ENCODE results near the gene MC1R.
"Not testable (repeated sequence)": the region's sequence is repeated elsewhere in the genome, so short reads cannot be mapped to it uniquely, and the experiment has no call there.

Gene MC1R

DNA sequence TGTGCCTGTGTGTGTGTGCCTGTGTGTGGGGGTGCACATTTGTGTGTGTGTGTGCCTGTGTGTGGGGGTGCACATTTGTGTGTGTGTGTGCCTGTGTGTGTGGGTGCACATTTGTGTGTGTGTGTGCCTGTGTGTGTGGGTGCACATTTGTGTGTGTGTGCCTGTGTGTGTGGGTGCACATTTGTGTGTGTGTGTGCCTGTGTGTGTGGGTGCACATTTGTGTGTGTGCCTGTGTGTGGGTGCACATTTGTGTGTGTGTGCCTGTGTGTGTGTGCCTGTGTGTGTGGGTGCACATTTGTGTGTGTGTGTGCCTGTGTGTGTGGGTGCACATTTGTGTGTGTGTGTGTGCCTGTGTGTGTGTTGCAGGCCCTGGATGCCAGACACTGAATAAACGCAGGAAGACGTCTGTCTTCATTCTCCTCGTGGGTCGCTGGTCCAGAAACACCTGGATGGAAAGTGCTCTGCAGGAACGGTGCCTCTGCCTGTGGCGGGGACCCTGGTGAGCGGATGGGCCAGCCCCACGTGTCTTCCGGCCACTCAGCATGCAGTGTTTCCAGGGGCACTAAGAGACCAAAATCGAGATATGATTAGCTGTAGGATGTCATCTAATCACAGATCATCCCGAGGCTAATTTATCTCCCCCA is 3.9 kb upstream of the MC1R start:
- not testable (repeated sequence) for DNase-seq (ENCODE audit: low read depth)

DNA sequence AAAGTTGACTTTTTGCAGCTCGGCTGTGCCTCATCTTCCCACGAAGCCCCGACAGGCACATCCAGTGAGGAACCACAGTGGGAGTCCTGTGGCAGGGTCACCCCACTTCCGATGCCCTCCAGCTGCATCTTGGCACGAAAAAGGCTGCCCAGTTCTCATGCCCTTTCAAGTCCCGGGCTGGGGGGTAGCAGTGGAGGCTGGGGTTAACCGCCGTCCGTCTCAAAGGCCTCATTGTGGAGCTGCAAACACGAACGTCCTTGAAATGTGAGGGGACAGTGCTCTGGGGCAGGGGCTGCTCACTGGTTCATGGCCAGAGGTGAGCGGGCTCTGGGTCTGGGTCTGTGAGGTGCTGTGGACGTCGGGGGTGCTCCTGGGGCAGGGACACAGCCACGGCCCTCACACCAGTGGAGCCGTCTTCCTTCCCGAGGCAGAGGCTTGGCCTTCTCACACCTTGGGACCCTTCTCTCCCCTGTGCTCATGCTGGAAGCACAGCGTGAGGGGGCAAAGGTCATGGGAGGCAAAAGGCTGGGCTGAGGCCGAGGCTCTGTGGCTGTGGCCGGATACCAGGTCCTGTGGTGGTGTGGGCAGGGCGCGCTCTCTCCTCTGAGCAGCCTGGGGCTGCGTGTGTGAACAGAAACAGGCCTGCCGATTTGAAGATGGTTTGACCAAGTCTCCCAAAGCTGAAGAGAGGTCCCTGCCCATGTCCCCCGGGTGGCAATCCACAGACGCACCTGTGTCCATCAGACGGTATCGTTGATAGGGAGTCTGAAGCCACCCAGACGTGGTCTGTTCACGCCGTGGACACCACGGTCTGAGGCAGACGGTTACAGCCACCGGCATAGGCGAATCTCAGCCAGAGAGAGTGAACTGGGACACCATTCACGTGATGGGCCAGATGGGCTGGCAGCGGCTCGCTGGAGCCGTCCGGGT is 3.1 kb upstream of the MC1R start:
- DNase-seq (ENCODE audit: low read depth), result no peak

DNA sequence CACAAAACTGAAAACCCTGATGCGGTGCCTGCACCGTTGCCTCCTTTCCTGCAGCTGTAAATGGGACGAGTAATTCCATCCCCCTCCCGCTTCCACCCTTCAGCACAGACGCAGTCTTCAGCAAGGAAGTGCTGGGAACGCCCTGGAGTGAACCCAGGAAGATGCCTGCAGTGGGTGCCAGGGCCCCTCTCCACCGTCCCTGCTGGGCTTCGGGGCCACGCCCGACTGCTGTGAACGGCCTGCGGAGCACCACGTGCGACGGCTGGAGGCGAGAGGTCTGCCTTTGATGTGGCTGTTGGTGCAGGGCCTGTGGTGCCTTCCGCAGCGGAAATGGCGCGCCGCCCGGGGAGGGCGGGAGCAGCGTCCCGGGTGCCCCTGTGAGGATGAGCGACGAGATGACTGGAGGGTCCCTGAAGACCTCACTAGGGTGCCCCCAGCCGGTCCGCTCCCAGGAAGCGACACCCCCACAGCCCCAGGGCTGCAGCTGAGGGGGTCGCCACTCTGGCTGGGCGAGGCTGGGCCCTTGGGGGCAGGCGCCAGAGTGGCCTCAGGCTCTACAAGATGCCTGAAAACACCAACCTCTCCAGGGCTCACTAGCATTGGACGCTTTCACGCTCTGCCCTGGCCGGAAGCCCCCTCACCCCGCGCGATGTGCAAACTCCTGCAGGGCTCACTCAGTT is 749 bp upstream of the MC1R start:
- peak; percentile 56 for DNase-seq (ENCODE audit: low read depth)

DNA sequence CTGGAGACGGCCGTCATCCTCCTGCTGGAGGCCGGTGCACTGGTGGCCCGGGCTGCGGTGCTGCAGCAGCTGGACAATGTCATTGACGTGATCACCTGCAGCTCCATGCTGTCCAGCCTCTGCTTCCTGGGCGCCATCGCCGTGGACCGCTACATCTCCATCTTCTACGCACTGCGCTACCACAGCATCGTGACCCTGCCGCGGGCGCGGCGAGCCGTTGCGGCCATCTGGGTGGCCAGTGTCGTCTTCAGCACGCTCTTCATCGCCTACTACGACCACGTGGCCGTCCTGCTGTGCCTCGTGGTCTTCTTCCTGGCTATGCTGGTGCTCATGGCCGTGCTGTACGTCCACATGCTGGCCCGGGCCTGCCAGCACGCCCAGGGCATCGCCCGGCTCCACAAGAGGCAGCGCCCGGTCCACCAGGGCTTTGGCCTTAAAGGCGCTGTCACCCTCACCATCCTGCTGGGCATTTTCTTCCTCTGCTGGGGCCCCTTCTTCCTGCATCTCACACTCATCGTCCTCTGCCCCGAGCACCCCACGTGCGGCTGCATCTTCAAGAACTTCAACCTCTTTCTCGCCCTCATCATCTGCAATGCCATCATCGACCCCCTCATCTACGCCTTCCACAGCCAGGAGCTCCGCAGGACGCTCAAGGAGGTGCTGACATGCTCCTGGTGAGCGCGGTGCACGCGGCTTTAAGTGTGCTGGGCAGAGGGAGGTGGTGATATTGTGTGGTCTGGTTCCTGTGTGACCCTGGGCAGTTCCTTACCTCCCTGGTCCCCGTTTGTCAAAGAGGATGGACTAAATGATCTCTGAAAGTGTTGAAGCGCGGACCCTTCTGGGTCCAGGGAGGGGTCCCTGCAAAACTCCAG is 1.1 kb downstream of the MC1R start:
- DNase-seq (ENCODE audit: low read depth), result no peak

DNA sequence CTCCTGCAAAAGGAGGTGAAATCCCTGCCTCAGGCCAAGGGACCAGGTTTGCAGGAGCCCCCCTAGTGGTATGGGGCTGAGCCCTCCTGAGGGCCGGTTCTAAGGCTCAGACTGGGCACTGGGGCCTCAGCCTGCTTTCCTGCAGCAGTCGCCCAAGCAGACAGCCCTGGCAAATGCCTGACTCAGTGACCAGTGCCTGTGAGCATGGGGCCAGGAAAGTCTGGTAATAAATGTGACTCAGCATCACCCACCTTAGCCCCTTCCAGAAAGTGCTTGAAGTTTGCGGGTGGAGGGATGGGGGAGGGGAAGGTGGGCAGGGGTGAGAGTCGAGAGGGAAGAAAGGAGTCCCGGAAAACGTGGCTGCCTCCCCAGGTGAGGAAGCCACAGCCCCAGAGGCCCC is 2.1 kb downstream of the MC1R start:
- no peak for DNase-seq (ENCODE audit: low read depth)

DNA sequence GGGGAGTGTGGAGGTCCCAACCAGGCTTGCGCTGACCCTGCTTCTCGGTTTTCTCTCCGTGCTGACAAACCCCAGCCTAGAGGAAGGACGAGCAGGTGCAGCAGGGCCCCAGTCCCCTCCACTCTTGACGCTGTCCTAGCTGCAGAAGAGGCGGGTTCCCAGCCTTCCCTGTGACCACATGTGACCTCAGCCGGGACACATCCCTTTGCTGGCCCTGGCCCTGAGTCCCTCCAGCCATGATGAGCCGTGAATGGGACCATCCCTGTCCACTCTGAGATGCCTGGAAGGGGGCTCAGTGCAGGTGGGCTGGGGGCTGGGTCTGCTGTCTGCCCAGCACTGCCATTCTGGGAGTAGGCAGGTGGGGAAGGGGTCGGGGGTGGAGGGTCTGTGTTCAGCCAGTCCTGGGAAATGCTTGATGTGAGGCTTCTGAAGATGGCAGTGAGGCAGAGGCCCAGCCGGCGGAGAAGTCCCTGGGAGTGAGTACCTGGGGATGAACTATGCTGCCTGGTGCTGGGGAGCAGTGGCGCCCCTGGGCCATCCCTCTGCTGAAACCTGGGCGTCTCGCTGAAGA is 2.6 kb downstream of the MC1R start:
- DNase-seq (ENCODE audit: low read depth), result no peak

DNA sequence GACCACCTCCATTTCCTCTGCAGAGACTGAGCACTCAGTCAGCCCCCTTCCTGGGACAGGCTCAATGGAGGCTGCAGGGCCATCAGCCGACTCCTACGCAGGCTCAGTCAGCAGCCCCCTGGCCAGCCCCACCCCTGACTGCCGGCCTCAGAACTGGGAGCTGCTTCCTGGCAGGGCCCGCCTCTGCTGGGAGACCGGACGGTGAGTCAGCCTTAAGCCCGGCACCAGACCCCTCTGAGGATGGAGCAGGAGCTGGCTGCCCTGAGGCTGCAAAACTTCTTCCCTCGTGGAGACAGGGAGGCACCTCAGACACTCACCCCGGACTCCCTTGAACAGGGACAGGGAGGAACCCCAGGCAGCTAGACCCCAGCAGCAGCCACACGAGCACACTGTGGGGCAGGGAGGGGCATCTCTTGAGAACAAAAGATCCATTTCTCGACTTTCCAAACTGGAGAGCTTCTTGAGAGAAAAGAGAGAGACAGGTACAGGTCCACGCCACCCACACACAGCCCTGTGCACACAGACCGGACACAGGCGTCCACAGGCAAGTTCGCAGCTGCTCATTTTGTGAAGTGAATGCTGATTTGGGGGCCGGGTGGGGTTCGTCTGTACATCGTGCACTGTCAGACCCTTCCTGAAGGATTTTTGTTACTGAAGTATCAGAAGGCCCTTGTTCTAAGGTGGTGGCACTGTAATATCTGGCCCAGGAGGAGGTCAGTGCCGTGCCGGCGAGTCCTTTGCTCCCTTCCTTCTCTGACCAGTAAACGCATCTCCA is 3.2 kb downstream of the MC1R start:
- no peak for DNase-seq (ENCODE audit: low read depth)

DNA sequence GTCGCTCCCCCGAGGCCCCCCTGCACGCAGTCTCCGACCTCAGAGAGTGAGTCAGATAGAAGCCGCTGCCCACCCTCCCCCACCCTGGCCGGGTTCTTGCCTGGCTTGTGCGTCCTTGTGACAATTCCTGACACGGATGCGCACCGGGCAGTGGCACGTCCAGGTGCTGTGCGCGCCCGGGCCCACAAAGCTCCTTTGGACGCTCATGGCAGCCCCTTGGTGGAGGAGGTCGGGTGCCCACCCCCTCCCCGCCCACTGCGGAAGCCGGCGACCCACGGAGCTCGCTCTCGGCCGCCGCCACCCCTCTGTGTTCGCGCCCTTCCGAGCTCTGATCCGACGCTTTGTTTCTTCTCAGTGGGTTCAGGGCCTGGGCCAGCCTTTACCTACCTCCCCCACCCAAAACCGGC is 3.8 kb downstream of the MC1R start:
- DNase-seq (ENCODE audit: low read depth), result no peak

DNA sequence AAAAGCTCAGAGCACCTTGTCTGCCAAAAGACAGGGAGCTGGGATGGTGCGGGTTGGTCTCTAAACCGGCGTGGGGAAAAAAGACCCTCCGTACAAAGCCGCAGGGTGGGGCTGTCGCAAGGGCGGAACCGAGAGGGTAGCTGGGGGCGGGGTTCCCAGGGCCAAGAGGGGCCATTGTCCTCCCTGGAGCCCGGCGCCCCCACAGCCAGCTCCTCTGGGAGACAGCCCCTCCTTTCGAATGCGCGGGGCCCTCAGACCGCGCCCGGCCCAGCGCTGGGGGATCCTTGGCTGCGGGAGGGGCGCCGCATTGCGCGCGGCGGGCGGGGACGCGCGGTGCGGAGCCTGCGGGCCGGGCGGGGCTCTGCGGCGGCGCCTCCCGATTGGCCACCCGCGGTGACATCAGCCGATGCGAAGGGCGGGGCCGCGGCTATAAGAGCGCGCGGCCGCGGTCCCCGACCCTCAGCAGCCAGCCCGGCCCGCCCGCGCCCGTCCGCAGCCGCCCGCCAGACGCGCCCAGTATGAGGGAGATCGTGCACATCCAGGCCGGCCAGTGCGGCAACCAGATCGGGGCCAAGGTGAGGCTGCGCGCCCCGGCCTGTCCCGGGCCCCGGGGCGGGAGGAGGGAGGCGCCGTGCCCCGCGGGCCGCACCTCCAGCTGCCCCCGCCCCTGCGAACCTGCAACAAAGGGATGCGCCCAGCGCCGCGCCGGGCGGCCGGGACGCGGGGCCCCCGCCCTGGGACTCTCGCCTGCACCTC is 4.4 kb downstream of the MC1R start, which contains the start of gene TUBB3:
Gene TUBB3 (plus strand): TSS at position 459 of the 756 bp plus-strand sequence. CDS start 60 bp downstream, at position 519.
- DNase-seq (ENCODE audit: low read depth), result no peak

DNA sequence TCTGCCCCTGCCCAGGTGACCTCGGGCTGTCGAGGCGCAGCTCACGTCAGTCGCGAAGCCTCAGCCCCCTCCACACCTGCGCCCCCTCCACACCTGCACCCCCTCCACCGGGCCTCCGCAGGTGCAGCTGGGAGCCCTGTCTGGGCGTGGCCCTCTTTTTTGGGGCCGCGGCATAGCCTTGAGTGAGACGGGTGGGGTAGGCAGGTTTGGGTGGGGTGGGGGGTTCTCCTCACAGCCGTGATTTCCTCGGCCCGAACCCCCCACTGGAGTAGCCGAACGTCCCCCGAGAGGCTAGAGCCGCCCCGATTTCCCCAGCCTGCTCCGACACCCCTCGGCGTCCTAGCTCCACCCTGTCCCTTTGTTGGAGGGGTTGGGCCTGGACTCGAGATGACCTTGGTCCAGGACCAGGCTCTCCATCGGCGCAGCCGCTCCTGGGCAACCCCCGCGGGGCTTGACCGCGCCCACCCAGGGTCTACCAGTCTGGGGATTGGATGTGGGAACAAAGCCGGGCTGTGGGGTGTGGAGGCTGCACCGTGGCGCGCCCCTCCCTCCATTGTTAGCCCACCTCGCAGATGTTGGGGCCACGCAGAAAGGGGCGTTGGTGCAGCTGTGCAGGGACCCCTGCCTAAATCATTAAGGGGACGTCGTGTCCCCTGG is 5.1 kb downstream of the MC1R start:
- no peak for DNase-seq (ENCODE audit: low read depth)

DNA sequence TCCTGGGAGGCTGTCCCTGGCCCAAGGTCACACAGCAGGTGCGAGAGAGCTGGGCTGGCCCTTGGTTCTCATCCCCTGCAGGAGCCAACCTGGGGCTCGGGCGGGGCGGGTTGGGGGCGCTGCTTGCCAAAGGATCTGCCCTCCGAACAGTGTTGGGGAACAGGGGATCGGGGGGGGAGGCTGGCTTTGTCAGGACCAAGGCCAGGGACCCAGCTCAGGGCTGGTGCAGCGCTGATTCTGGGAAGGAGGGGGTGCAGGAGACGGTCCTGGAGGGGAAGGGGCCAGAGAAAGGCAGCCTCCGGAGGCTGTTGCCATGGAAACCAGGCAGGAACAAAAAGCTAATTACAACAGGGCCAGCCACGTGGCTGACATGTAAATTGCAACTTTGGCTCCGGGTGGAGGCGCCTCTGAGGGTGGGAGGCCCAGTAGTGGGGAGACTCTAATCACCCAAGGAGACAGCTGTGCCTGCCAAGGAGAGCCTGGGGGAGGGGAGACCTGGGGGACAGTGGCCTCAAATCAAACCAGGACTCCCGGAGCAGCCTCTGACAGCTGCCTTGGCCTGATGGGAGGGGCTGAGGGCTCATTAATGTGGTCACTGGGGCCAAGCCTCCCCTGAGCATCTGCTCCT is 5.7 kb downstream of the MC1R start:
- DNase-seq (ENCODE audit: low read depth), result no peak

DNA sequence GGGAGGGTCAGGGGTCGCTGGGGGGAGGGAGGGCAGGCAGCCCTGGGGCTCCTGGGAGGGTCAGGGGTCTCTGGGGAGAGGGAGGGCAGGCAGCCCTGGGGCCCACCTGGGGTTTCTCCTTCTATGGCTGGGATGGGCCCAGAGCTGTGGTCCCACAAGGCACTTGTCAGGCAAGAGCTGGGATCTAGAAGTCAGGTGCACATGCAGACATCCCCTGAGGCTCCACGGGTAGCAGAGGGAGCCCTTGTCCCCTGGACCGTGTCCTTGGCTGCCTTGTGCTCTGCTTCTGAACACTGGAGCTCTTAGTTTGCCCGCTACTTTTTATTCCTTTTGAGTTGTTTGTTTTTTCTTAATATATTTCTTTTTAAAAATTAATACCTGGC is 6.3 kb downstream of the MC1R start:
- no peak for DNase-seq (ENCODE audit: low read depth)

DNA sequence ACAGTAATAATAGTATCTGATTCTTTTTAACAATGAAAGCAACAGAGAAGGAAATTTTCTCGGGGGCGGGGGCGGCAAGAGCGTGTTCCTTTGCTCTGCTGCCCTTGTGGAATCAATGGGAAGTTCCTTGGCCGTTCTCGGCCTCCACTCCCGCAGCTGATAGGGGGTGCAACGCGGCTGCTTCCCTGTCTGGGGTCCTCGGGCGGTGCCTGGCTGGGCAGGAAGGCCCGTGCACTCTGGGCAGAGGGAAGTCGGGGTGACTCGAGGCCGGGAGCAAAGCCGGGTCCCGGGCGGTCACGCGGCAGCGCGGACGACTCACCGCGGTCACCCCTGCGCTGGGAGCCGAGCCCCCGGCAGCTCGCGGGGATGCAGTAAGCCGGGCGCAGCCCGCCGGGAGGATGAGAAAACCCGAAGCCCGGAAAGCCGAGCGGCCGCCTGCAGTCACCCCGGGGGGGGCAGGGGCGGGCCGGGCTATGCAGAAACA is 7.0 kb downstream of the MC1R start:
- no peak for DNase-seq (ENCODE audit: low read depth)

DNA sequence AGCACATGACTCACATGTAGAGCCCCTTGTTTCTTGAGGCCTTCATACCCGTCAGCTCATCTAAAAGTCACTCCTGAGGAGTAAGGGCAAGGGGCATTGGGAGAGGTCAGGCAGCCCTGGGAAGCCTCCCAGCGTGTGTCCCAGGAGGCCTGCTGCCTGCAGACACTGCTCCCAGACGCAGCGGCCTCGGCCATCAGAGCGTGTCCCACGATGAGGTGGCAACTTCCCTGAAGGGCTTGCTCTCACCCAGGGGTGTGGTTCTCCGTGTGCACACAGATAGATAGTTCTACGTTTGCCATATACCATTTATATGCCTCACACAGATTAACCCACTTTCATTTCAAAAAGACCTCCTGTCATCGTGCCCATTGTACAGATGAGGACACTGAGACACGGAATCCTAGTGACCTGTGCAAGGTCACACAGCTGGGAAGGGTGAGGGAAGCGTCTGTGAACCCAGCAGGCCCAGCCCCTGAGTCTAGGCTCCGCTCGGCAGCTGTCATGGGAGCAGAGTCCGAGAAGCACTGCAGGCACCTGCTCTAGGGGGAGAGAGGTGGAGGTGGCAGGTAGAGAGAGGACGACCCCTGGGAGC is 12.7 kb downstream of the MC1R start:
- no peak for DNase-seq (ENCODE audit: low read depth)

DNA sequence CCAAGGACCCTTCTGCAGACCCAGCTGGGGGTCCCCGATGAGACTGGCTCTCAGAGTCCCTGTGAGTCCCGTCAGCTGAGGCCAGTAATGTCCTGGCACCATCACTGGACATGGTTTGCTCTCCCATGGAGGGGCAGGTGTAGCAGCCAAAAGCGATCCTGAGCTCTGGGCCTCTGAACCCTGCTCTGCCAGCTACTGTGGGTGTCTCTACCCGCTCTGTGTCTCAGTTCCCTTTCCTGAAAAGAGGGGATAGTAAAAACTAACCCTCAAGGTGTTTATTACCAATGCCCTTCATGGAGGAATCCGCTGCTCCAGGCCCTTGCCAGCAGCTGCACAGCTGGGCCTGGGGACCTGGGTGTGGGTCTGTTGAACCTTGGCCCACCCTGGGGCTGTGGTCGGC is 13.3 kb downstream of the MC1R start:
- no peak for DNase-seq (ENCODE audit: low read depth)

DNA sequence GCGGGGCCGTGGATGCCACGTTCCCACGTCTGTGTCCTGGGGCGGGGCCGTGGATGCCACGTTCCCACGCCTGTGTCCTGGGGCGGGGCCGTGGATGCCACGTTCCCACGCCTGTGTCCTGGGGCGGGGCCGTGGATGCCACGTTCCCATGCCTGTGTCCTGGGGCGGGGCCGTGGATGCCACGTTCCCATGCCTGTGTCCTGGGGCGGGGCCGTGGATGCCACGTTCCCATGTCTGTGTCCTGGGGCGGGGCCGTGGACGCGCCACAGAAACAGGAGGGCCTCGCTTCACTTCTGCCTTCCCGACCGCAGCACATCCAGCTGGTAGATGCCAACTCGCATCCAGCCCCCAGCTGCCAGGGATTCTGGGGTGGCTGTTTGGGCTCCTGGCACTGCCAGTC is 15.4 kb downstream of the MC1R start:
- not testable (repeated sequence) for DNase-seq (ENCODE audit: low read depth)

DNA sequence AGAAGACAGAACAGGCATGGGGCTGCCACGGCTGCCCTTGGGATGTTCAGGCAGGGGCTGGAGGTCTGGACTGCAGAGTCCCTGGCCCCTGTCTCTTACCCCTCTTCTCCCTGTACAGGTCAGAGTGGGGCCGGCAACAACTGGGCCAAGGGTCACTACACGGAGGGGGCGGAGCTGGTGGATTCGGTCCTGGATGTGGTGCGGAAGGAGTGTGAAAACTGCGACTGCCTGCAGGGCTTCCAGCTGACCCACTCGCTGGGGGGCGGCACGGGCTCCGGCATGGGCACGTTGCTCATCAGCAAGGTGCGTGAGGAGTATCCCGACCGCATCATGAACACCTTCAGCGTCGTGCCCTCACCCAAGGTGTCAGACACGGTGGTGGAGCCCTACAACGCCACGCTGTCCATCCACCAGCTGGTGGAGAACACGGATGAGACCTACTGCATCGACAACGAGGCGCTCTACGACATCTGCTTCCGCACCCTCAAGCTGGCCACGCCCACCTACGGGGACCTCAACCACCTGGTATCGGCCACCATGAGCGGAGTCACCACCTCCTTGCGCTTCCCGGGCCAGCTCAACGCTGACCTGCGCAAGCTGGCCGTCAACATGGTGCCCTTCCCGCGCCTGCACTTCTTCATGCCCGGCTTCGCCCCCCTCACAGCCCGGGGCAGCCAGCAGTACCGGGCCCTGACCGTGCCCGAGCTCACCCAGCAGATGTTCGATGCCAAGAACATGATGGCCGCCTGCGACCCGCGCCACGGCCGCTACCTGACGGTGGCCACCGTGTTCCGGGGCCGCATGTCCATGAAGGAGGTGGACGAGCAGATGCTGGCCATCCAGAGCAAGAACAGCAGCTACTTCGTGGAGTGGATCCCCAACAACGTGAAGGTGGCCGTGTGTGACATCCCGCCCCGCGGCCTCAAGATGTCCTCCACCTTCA is 16.2 kb downstream of the MC1R start:
- no peak for DNase-seq (ENCODE audit: low read depth)

All from activated T-helper 9 cell treated with anti-CD3 and anti-CD28 coated beads, Interleukin-2, amount 50 U/mL, for 16 hours (primary cell).